GM19043 (cell line): ENCODE results near the gene PNMA6E.

Source experiments
- ATAC-seq: cut with Tn5 transposase; IDR thresholded peaks from one replicate; pipeline ENCODE4 v1.9.1; 2021; ENCODE audit warnings: low read depth; ENCODE audit not compliant: unreplicated experiment

The PNMA6E gene

DNA sequence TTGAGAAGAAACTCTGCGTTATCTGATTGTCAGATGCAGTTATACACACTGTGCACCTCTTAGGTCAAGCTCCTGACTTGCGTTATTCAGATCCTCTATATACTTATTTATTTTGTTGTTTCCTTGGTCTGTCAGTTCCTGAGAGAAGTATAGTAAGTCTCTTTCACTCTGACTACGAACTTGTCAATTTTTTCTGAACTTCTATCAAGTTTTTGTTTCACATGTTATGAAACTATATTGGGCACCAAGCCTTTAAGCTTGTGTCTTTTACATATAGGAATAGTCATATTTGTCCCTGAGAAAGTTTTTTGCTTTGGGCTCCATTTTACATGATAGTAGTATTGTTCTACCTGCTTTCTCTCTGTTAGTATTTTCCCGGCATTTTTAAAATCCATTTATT is 35.5 kb downstream of the PNMA6E start:
- ATAC-seq = no peak

DNA sequence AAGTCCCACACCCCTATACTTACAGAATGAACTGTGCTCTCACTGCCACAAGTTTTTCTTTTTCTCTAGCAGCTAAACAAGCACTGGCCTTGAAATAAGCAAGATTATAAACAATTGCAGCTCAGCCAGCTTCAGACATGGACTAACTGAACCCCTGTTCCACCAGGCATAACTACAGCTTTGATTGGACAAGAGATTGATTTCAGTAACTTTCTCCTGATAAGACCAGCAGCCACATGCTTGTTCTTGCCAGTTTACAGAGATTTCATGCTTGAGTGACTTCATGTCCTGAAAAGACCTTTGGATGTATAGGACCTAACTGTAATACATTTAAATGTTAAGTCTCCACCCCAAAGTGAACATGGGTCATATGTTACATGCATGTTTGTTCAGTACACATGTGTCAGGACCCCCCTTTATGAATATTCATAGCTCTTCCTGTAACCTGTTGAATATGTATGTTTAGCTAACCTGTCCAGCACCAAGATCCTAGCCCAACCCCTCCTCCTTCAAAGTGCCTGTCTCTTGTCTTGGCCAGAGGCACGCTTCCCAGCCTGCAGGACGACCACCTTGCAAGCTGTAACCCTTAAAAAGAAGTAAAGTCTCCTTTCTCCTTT is 39.3 kb downstream of the PNMA6E start:
- no peak for ATAC-seq

DNA sequence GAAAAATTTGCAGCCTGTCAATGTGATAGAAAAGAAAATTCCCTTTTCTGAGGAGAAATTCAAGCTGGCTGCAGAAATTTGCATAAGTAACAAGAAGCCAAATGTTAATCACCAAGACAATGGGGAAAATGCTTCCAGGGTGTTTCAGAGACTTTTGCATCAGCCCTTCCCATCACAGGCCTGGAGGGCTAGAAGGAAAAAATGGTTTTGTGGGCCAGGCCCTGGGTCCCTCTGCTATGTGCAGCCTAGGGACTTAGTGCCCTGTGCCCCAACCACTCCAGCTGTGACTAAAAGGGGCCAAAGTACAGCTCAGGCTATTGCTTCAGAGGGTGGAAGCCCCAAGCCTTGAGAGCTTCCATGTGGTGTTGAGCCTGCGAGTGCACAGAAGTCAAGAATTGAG is 43.3 kb downstream of the PNMA6E start:
- no peak for ATAC-seq

DNA sequence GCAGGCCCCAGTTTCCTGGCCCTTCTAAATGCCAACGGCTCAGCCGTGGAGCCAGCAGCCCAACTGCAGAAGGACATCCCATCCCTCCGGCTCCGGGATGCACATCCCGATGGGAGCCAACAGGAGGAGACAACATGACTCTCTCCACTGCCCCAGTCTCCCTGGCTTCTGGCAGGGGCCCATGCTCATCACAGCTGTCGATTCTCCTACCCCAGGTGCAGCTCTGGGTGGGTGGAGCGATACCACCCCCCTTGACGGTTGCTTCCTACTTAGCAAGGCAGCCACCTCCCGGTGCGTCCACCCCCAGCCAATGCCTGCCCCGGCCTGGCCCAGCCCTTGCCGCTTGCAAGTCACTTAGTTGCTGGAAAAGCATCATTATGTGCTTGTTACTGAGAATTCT is 47.7 kb downstream of the PNMA6E start:
- no peak for ATAC-seq

DNA sequence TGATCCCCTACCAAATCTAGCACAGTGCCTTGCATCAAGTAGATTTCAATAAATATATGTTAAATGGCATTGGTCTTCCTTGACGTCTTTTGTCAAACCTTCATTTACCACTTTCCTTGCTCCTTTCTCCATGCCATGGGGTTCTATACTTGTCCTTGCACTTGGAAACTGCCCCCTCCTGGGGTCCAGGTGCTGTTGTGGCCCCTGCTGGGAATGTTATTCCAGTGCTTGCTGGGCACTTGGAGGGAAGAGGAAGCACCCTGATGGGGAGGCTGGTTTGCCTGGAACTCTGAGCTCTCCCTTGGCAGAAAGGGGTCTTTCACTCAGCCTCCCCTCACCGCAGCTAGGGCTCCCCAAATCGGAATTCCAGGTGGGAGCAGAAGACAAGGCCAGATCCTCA is 48.3 kb downstream of the PNMA6E start:
- ATAC-seq = no peak

DNA sequence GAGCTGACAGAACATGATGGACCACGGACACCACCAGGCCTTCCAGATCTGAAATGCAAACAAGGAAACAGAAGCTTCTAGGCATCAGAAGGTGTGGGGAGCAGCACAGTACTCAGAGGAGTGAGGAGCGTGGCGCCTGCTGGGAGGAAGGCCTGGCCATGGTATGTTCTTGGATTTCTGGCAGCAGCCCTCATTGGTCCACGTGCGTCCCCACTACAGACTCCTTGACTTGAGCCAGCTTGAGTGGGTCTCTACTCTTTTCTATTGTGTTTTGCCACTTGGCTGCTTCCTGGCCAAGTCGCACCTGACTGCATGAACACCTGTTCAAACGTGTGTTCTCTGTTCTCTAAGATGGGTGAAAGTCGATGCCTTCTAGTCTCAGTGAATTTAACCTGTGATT is 49.2 kb downstream of the PNMA6E start:
- ATAC-seq = no peak

DNA sequence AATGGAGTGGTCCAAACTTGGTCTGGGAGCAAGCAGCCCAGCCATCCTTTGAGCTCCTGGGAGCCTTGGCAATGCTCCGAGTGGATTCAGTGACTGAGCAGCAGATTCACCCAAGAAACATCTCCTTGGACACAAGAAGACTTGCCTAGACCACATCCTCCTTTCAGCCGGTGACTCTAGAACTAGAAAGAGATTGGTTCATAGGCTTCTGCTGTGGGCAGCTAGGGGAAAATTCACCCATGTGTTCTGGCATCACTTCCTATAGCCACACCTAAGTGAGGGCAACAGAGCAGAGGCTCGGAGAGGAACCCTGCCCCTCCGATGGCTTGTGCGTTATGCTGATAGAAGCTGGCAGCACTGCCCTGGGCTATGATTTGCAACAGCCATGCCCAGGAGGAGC is 51.2 kb downstream of the PNMA6E start:
- no peak for ATAC-seq

DNA sequence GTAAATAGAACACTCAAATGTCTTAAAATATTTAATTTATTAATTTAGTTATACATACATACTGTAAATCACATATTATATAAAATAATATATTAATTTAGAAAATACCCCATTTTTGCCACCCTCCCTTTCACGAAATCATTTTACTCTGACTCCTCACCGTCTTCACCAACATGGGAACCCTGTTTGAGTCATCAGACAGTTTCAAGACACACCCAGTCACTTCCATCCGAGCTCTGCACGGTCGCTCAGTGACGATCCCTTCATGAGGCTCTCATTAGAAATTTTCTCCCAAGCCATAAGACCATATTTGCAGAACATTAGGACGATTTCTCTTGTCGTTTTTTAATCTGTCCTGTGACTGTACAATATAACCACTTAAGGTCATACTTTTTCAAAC is 52.7 kb downstream of the PNMA6E start:
- no peak for ATAC-seq

DNA sequence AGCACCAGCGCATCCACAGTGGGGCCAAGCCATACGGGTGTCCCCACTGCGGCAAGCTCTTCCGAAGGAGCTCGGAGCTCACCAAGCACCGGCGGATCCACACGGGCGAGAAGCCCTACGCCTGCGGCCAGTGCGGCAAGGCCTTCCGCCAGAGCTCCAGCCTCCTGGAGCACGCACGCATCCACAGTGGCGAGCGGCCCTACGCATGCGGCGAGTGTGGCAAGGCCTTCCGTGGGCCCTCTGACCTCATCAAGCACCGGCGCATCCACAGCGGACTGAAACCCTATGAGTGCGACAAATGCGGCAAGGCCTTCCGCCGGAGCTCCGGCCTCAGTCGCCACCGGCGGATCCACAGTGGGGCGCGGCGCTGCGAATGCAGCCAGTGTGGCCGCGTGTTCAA is 53.6 kb downstream of the PNMA6E start:
- ATAC-seq = no peak
